Tongue (tissue), 2 donors: ENCODE measurements around the gene DCDC2C. TPM values are rescaled to one million over a fixed set of nuclear protein-coding genes. Genes with fewer than 3 reads are reported as not detected.

Experiments
- DNase-seq: peaks from one replicate; pipeline ENCODE4 v3.0.0-alpha.2; 2015
- total RNA-seq: library from RNA; depleted of rRNA; stranded (reverse); fragments of >200 nt; gene quantifications from one replicate; pipeline ENCODE4 v1.2.3, GENCODE V29; 2014

The DCDC2C gene
- total RNA-seq, 1 donor from 2014 or later, result not detected

GRCh38 chr2:3838348-3838747, 135.0 kb downstream of the DCDC2C start:
- no peak for DNase-seq

- peak; percentile 95 for DNase-seq
Observed at GRCh38 chr2:3839476-3839875, 136.1 kb downstream of the DCDC2C start.

GRCh38 chr2:3840611-3841155, 137.3 kb downstream of the DCDC2C start:
- DNase-seq, result no peak

GRCh38 chr2:3847397-3848052, 144.2 kb downstream of the DCDC2C start:
- DNase-seq, result no peak

- DNase-seq, result no peak
Observed at GRCh38 chr2:3848776-3849175, 145.4 kb downstream of the DCDC2C start.

GRCh38 chr2:3849213-3849612, 145.8 kb downstream of the DCDC2C start:
- DNase-seq, result no peak

GRCh38 chr2:3857576-3857975, 154.2 kb downstream of the DCDC2C start:
- peak; percentile 47 for DNase-seq

GRCh38 chr2:3864943-3865865, 161.8 kb downstream of the DCDC2C start:
- DNase-seq, result peak; percentile 40

- DNase-seq, result peak; percentile 45
Observed at GRCh38 chr2:3867469-3867868, 164.1 kb downstream of the DCDC2C start.

GRCh38 chr2:3868012-3868805, 164.8 kb downstream of the DCDC2C start:
- DNase-seq, result peak; percentile 75

- DNase-seq, result no peak
Observed at GRCh38 chr2:3870222-3870621, 166.8 kb downstream of the DCDC2C start.

- no peak for DNase-seq
Observed at GRCh38 chr2:3871002-3871401, 167.6 kb downstream of the DCDC2C start.

GRCh38 chr2:3872451-3872850, 169.1 kb downstream of the DCDC2C start:
- no peak for DNase-seq

- DNase-seq, result no peak
Observed at GRCh38 chr2:3873899-3874298, 170.5 kb downstream of the DCDC2C start.

GRCh38 chr2:3876221-3876620, 172.8 kb downstream of the DCDC2C start:
- DNase-seq, result peak; percentile 48

GRCh38 chr2:3876685-3877084, 173.3 kb downstream of the DCDC2C start:
- DNase-seq, result peak; percentile 90

- DNase-seq, result no peak
Observed at GRCh38 chr2:3885629-3886628, 182.6 kb downstream of the DCDC2C start.

GRCh38 chr2:3895021-3895420, 191.6 kb downstream of the DCDC2C start:
- no peak for DNase-seq
